Measurements from ENCODE around the gene DPP3.

DNA sequence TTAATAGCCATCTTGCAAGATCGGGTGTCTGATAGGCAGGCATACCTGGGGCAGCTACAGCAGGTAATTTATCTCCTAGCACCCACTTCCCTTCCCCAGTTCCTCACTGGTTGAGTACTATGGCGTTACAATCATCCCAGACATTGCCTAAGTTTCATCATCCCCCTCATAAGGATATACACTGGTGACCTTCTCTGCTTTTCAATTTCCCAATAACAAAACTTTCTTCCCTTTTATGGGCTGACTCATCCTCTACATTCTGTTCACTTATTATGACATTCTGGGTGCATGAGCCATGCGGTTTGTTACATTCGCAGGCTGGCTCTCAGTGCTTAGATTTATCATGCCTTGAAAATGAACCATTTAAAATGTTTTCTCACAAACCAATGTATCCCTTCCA is 36.6 kb upstream of the DPP3 start:
- TF ChIP-seq, protein P1, sequence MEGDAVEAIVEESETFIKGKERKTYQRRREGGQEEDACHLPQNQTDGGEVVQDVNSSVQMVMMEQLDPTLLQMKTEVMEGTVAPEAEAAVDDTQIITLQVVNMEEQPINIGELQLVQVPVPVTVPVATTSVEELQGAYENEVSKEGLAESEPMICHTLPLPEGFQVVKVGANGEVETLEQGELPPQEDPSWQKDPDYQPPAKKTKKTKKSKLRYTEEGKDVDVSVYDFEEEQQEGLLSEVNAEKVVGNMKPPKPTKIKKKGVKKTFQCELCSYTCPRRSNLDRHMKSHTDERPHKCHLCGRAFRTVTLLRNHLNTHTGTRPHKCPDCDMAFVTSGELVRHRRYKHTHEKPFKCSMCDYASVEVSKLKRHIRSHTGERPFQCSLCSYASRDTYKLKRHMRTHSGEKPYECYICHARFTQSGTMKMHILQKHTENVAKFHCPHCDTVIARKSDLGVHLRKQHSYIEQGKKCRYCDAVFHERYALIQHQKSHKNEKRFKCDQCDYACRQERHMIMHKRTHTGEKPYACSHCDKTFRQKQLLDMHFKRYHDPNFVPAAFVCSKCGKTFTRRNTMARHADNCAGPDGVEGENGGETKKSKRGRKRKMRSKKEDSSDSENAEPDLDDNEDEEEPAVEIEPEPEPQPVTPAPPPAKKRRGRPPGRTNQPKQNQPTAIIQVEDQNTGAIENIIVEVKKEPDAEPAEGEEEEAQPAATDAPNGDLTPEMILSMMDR (IDR thresholded peaks at IDR 0.05), result no peak
- TF ChIP-seq POLR2A (IDR thresholded peaks at IDR 0.05) (no peak), POLR2AphosphoS5 (IDR thresholded peaks at IDR 0.05) (no peak)
